ENCODE results near the gene ARHGAP5. TPM values are rescaled to one million over a fixed set of nuclear protein-coding genes. Genes with fewer than 3 reads are reported as not detected.

Gene ARHGAP5
- total and polyA plus RNA-seq, 2 donors (not counting 3 experiments of a cell fraction or from before 2014, with no cell fraction given) = 4.3 to 36.2 TPM

GRCh38 chr14:32128703-32129102 lies 51.6 kb downstream of the ARHGAP5 start:
- FAIRE-seq = no peak
- POLR2A ChIA-PET = no interaction called here
- H3K4me2 ChIP-seq (ENCODE audit: insufficient read depth, low read length) = no peak overlapping the region
- no peaks in the 10 kb centered on the region for H3K4me1 ChIP-seq (ENCODE audit: control insufficient read depth, extremely low read depth, insufficient read depth, low read length)
- no peaks in the 10 kb centered on the region for H4K20me1 ChIP-seq (replicated peaks; ENCODE audit: control insufficient read depth, extremely low read depth, insufficient read depth, low read length)
- peaks cover 2% of the 10 kb centered on the region for H3K9me1 ChIP-seq (replicated peaks; ENCODE audit: control insufficient read depth, extremely low read depth, insufficient read depth, low read length)
- no peak overlapping the region for H3K9ac ChIP-seq (replicated peaks; ENCODE audit: extremely low read depth, insufficient read depth, low read length)
- H3K36me3 ChIP-seq (ENCODE audit: control insufficient read depth in 2 of 2, extremely low read depth in 1 of 2, insufficient read depth in 2 of 2, low read length in 2 of 2) = no peaks in the 10 kb centered on the region
- no peak for TF ChIP-seq EZH2 (IDR thresholded peaks at IDR 0.05; ENCODE audit: borderline replicate concordance, low read depth, low read length, severe bottlenecking)
- TF ChIP-seq MYC (IDR thresholded peaks at IDR 0.05; ENCODE audit: low read depth, low read length) = no peak
- TF ChIP-seq POLR2AphosphoS5 (IDR thresholded peaks at IDR 0.05; ENCODE audit: insufficient read depth, low read depth, low read length) = no peak
- TF ChIP-seq FOS (IDR thresholded peaks at IDR 0.05; ENCODE audit: borderline replicate concordance, insufficient read depth, low read length) = no peak
- no peak for TF ChIP-seq POLR2A (IDR thresholded peaks at IDR 0.05; ENCODE audit: low read depth, low read length)
- TF ChIP-seq JUN (IDR thresholded peaks at IDR 0.05; ENCODE audit: borderline replicate concordance, insufficient read depth, insufficient read length, low read depth) = no peak
- TF ChIP-seq CTCF (IDR thresholded peaks at IDR 0.05; ENCODE audit: extremely low read depth in 1 of 2, insufficient read depth in 1 of 2, low read depth in 1 of 2, low read length in 2 of 2) = no peak
- CTCF ChIA-PET = no interaction called here
- no peak for DNase-seq (ENCODE audit: low read depth, low spot score)
- intact Hi-C loops (cut with micrococcal nuclease) = no loop called here
- H3K27ac ChIP-seq (ENCODE audit: insufficient read depth, low read depth, low read length) = no peak overlapping the region
- dilution Hi-C loops (cut with MboI; ENCODE audit: extremely low pct_ligation_motif_present, low sequenced_read_pairs) = no loop called here
- H2AFZ ChIP-seq (ENCODE audit: low read depth, low read length) = no peak overlapping the region
- H3K27me3 ChIP-seq (ENCODE audit: control insufficient read depth in 2 of 2, insufficient read depth in 2 of 2, low read length in 2 of 2) = no peaks in the 10 kb centered on the region
- H3K9me3 ChIP-seq (replicated peaks; ENCODE audit: control insufficient read depth, insufficient read depth, low read length) = no peaks in the 10 kb centered on the region
- no TSS peak for BruUV-seq (replicated peaks)
- H3K4me3 ChIP-seq (replicated peaks in 1 of 3; ENCODE audit: insufficient read depth in 1 of 3, low read depth in 1 of 3, low read length in 3 of 3) = no peak overlapping the region
- H3K79me2 ChIP-seq (ENCODE audit: control insufficient read depth, insufficient read depth, low read length) = peaks cover 26% of the 10 kb centered on the region

GRCh38 chr14:32129124-32129523 lies 52.0 kb downstream of the ARHGAP5 start:
- ChIA-PET CTCF (no interaction called here), POLR2A (no interaction called here)
- Histone ChIP-seq H3K9me3 (replicated peaks; ENCODE audit: control insufficient read depth, insufficient read depth, low read length) (no peaks in the 10 kb centered on the region), H3K9me1 (replicated peaks; ENCODE audit: control insufficient read depth, extremely low read depth, insufficient read depth, low read length) (no peaks in the 10 kb centered on the region), H3K27ac (ENCODE audit: insufficient read depth, low read depth, low read length) (no peak overlapping the region), H3K36me3 (ENCODE audit: control insufficient read depth in 2 of 2, extremely low read depth in 1 of 2, insufficient read depth in 2 of 2, low read length in 2 of 2) (no peaks in the 10 kb centered on the region), H2AFZ (ENCODE audit: low read depth, low read length) (no peak overlapping the region), H3K27me3 (ENCODE audit: control insufficient read depth in 2 of 2, insufficient read depth in 2 of 2, low read length in 2 of 2) (no peaks in the 10 kb centered on the region), H3K4me2 (ENCODE audit: insufficient read depth, low read length) (no peak overlapping the region), H3K4me1 (ENCODE audit: control insufficient read depth, extremely low read depth, insufficient read depth, low read length) (no peaks in the 10 kb centered on the region), H3K9ac (replicated peaks; ENCODE audit: extremely low read depth, insufficient read depth, low read length) (no peak overlapping the region), H3K4me3 (replicated peaks in 1 of 3; ENCODE audit: insufficient read depth in 1 of 3, low read depth in 1 of 3, low read length in 3 of 3) (no peak overlapping the region), H3K79me2 (ENCODE audit: control insufficient read depth, insufficient read depth, low read length) (peaks cover 22% of the 10 kb centered on the region), H4K20me1 (replicated peaks; ENCODE audit: control insufficient read depth, extremely low read depth, insufficient read depth, low read length) (no peaks in the 10 kb centered on the region)
- DNase-seq (ENCODE audit: low read depth, low spot score) = no peak
- no TSS peak for BruUV-seq (replicated peaks)
- intact Hi-C loops (cut with micrococcal nuclease) (no loop called here), dilution Hi-C loops (cut with MboI; ENCODE audit: extremely low pct_ligation_motif_present, low sequenced_read_pairs) (no loop called here)
- TF ChIP-seq CTCF (IDR thresholded peaks at IDR 0.05; ENCODE audit: extremely low read depth in 1 of 2, insufficient read depth in 1 of 2, low read depth in 1 of 2, low read length in 2 of 2) (no peak), GATA2 (IDR thresholded peaks at IDR 0.05; ENCODE audit: insufficient read depth, insufficient read length, low read depth, low read length) (no peak), POLR2AphosphoS5 (IDR thresholded peaks at IDR 0.05; ENCODE audit: insufficient read depth, low read depth, low read length) (no peak), POLR2A (IDR thresholded peaks at IDR 0.05; ENCODE audit: low read depth, low read length) (no peak), JUN (IDR thresholded peaks at IDR 0.05; ENCODE audit: borderline replicate concordance, insufficient read depth, insufficient read length, low read depth) (no peak), MAX (IDR thresholded peaks at IDR 0.05; ENCODE audit: insufficient read depth, insufficient read length) (no peak), EZH2 (IDR thresholded peaks at IDR 0.05; ENCODE audit: borderline replicate concordance, low read depth, low read length, severe bottlenecking) (no peak), MYC (IDR thresholded peaks at IDR 0.05; ENCODE audit: low read depth, low read length) (no peak), FOS (IDR thresholded peaks at IDR 0.05; ENCODE audit: borderline replicate concordance, insufficient read depth, low read length) (no peak)
- no peak for FAIRE-seq
